MM.1S (cell line): ENCODE data around the gene IL19.

Experiments
- DNase-seq: peaks from one replicate; pipeline ENCODE4 v3.0.0-alpha.2; 2015
- H2AFZ ChIP-seq: fragments of 300-600 bp; sonication (generic); 2 replicates; pipeline ENCODE4 v1.6.0; 2016; ENCODE audit warnings: antibody characterized with exemption, low read length
- H3F3A ChIP-seq: fragments of 300-600 bp; sonication (generic); 2 replicates; pipeline ENCODE4 v1.6.1; 2016; ENCODE audit warnings: mild to moderate bottlenecking, antibody characterized with exemption, low read length, moderate library complexity, mixed read lengths; ENCODE audit not compliant: insufficient read depth
- H3K27ac ChIP-seq: fragments of 300-600 bp; sonication (generic); 2 replicates; pipeline ENCODE4 v1.5.1; 2016; ENCODE audit warnings: mild to moderate bottlenecking, low read length
- H3K27me3 ChIP-seq: fragments of 300-600 bp; sonication (generic); replicated peaks from 2 replicates; pipeline ENCODE4 v1.6.0; 2016; ENCODE audit warnings: low read length; ENCODE audit not compliant: insufficient read depth
- H3K36me3 ChIP-seq: fragments of 300-600 bp; sonication (generic); replicated peaks from 2 replicates; pipeline ENCODE4 v1.6.1; 2016; ENCODE audit warnings: mild to moderate bottlenecking, low read length, mixed read lengths; ENCODE audit not compliant: insufficient read depth
- H3K4me1 ChIP-seq: fragments of 300-600 bp; sonication (generic); 2 replicates; pipeline ENCODE4 v1.6.1; 2016; ENCODE audit warnings: low read length, mixed read lengths
- H3K4me2 ChIP-seq: fragments of 300-600 bp; sonication (generic); 2 replicates; pipeline ENCODE4 v1.6.0; 2016; ENCODE audit warnings: low read depth, low read length
- H3K4me3 ChIP-seq: fragments of 300-600 bp; sonication (generic); 2 replicates; pipeline ENCODE4 v1.5.1; 2016; ENCODE audit warnings: low read length, mixed read lengths
- H3K79me2 ChIP-seq: fragments of 300-600 bp; sonication (generic); 2 replicates; pipeline ENCODE4 v1.6.1; 2016; ENCODE audit warnings: mixed run types, low read length, mixed read lengths
- H3K9ac ChIP-seq: fragments of 300-600 bp; sonication (generic); 2 replicates; pipeline ENCODE4 v1.6.1; 2016; ENCODE audit warnings: low read length, mixed read lengths
- H3K9me2 ChIP-seq: fragments of 300-600 bp; sonication (generic); replicated peaks from 2 replicates; pipeline ENCODE4 v1.6.1; 2016; ENCODE audit warnings: mild to moderate bottlenecking, low read length, mixed read lengths; ENCODE audit not compliant: insufficient read depth
- H3K9me3 ChIP-seq: fragments of 300-600 bp; sonication (generic); replicated peaks from 2 replicates; pipeline ENCODE4 v1.6.1; 2016; ENCODE audit warnings: mild to moderate bottlenecking, low read length, mixed read lengths; ENCODE audit not compliant: insufficient read depth
- H4K20me1 ChIP-seq: fragments of 300-600 bp; sonication (generic); 2 replicates; pipeline ENCODE4 v1.6.1; 2016; ENCODE audit warnings: mild to moderate bottlenecking, low read length, moderate library complexity, mixed read lengths; ENCODE audit not compliant: insufficient read depth
- CTCF ChIP-seq: fragments of 300-600 bp; sonication (generic); IDR thresholded peaks from 2 replicates; pipeline ENCODE4 v1.5.1; 2016; ENCODE audit warnings: antibody characterized with exemption, low read length, mixed read lengths
- EZH2 ChIP-seq: fragments of 300-600 bp; sonication (generic); optimal IDR thresholded peaks from 2 replicates; pipeline ENCODE3; 2017; ENCODE audit warnings: low read depth, mild to moderate bottlenecking, antibody characterized with exemption, low read length, mixed read lengths
- EZH2phosphoT487 ChIP-seq: fragments of 300-600 bp; sonication (generic); IDR thresholded peaks from 2 replicates; pipeline ENCODE4 v1.6.1; 2018; ENCODE audit warnings: antibody characterized with exemption, low read length

Gene IL19

GRCh38 chr1:206886831-206887230, 116.3 kb downstream of the IL19 start:
- H4K20me1 ChIP-seq: no peaks in the 10 kb centered on the region
- peaks cover 5% of the 10 kb centered on the region; the same call in 1 of the 2 replicates for H3F3A ChIP-seq
- H3K27me3 ChIP-seq: peaks cover 4% of the 10 kb centered on the region; the same call in 1 of the 2 replicates
- H3K4me3 ChIP-seq: no peak overlapping the region
- H3K9ac ChIP-seq: no peak overlapping the region
- H3K4me2 ChIP-seq: no peak overlapping the region
- no peaks in the 10 kb centered on the region for H3K79me2 ChIP-seq
- H2AFZ ChIP-seq: no peak overlapping the region
- no peak for DNase-seq
- TF ChIP-seq CTCF (no peak), EZH2phosphoT487 (no peak), EZH2 (no peak)
- H3K9me2 ChIP-seq: no peaks in the 10 kb centered on the region
- H3K9me3 ChIP-seq: no peaks in the 10 kb centered on the region
- H3K36me3 ChIP-seq: no peaks in the 10 kb centered on the region
- H3K4me1 ChIP-seq: peaks cover 13% of the 10 kb centered on the region; the same call in 1 of the 2 replicates
- H3K27ac ChIP-seq: no peak overlapping the region

- Histone ChIP-seq H3K4me1 (peaks cover 13% of the 10 kb centered on the region; the same call in 1 of the 2 replicates), H3K9me2 (no peaks in the 10 kb centered on the region), H3K4me3 (no peak overlapping the region), H3K36me3 (no peaks in the 10 kb centered on the region), H3K79me2 (no peaks in the 10 kb centered on the region), H3K9me3 (no peaks in the 10 kb centered on the region), H3F3A (peaks cover 5% of the 10 kb centered on the region; the same call in 1 of the 2 replicates), H3K27me3 (peaks cover 4% of the 10 kb centered on the region; the same call in 1 of the 2 replicates), H3K9ac (no peak overlapping the region), H2AFZ (no peak overlapping the region), H4K20me1 (no peaks in the 10 kb centered on the region), H3K27ac (no peak overlapping the region), H3K4me2 (no peak overlapping the region)
- no peak for TF ChIP-seq CTCF
- DNase-seq: no peak
Measured at GRCh38 chr1:206887701-206888100, 117.1 kb downstream of the IL19 start.

- DNase-seq: no peak
- Histone ChIP-seq H3F3A (peaks cover 5% of the 10 kb centered on the region; the same call in 1 of the 2 replicates), H3K4me2 (no peak overlapping the region), H3K9me3 (no peaks in the 10 kb centered on the region), H2AFZ (no peak overlapping the region), H4K20me1 (no peaks in the 10 kb centered on the region), H3K4me3 (no peak overlapping the region), H3K9ac (no peak overlapping the region), H3K9me2 (no peaks in the 10 kb centered on the region), H3K27me3 (peaks cover 4% of the 10 kb centered on the region; the same call in 1 of the 2 replicates), H3K79me2 (no peaks in the 10 kb centered on the region), H3K4me1 (peaks cover 13% of the 10 kb centered on the region; the same call in 1 of the 2 replicates), H3K36me3 (no peaks in the 10 kb centered on the region), H3K27ac (no peak overlapping the region)
- no peak for TF ChIP-seq EZH2phosphoT487
- TF ChIP-seq CTCF: no peak
- no peak for TF ChIP-seq EZH2
Measured at GRCh38 chr1:206890125-206891060, 119.8 kb downstream of the IL19 start.
